Lower leg skin (tissue), 4 donors: ENCODE measurements around the gene GPBP1. TPM values are rescaled to one million over a fixed set of nuclear protein-coding genes. Genes with fewer than 3 reads are reported as not detected.
"Not testable (repeated sequence)": the region's sequence is repeated elsewhere in the genome, so short reads cannot be mapped to it uniquely, and the experiment has no call there.

Source experiments
- DNase-seq, 2 donors: peaks; one replicate each; pipeline ENCODE4 v3.0.0-alpha.2; 2019; ENCODE audit warnings: low spot score in 2 of 2
- H3K4me3 ChIP-seq: fragments of 200-600 bp; sonication (generic); 2 replicates; pipeline ENCODE4 v1.5.1; 2017; ENCODE audit warnings: mild to moderate bottlenecking, low read depth; ENCODE audit not compliant: poor library complexity, severe bottlenecking
- POLR2A ChIP-seq, 2 donors: fragments of 450-650 bp; IDR thresholded peaks; one replicate each; pipeline ENCODE4 v1.6.1; 2016 to 2017; ENCODE audit warnings: antibody characterized with exemption in 2 of 2, mild to moderate bottlenecking in 1 of 2, moderate library complexity in 1 of 2
- WGBS, 2 donors: methylation state at CpG; one replicate each; pipeline ENCODE4 v1.1.5; 2018; 5-methylcytosine and 5-hydroxymethylcytosine counted together
- intact Hi-C: fragments of 100-400 bp; cut with DNase I; formaldehyde crosslinking; loops from one replicate; pipeline ENCODE4 v1.15.0; 2023; ENCODE audit warnings: low total_unique reads
- total RNA-seq, 4 donors: library from RNA; depleted of rRNA; stranded (reverse); fragments of >200 nt; gene quantifications; one replicate each; pipeline ENCODE4 v1.1.0, GENCODE V29; 2016
- TF ChIP-seq, protein P1 (sequence below), 3 donors: fragments of 450-650 bp; IDR thresholded peaks; one replicate each; pipeline ENCODE4 v1.5.1; 2016; ENCODE audit warnings: antibody characterized with exemption in 3 of 3, mild to moderate bottlenecking in 3 of 3, moderate library complexity in 2 of 3

GPBP1 gene
- total RNA-seq, 4 donors from 2014 or later, result 40.1 to 58.6 (median 52.7) TPM

DNA sequence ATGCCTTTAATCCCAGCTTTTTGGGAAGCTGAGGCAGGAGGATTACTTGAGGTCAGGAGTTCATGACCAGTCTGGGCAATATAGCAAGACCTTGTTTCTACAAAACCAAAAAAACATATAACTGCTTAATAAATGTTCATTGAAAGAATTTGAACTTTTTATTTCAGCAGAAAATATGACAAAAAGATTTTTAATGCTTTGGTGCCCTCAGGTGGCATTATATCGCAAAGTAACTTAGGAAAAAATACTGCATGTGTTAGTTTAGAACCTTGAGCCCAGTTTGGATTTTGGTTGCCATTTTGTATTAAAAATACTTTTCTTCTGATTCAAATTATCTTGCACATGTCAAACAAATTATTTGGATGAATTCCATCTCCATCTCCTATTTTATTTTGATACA, 103.2 kb downstream of the GPBP1 start:
- DNase-seq, result no peak
- intact Hi-C loops, result no loop called here
- no peak for TF ChIP-seq POLR2A (IDR thresholded peaks at IDR 0.05)
- TF ChIP-seq, protein P1, sequence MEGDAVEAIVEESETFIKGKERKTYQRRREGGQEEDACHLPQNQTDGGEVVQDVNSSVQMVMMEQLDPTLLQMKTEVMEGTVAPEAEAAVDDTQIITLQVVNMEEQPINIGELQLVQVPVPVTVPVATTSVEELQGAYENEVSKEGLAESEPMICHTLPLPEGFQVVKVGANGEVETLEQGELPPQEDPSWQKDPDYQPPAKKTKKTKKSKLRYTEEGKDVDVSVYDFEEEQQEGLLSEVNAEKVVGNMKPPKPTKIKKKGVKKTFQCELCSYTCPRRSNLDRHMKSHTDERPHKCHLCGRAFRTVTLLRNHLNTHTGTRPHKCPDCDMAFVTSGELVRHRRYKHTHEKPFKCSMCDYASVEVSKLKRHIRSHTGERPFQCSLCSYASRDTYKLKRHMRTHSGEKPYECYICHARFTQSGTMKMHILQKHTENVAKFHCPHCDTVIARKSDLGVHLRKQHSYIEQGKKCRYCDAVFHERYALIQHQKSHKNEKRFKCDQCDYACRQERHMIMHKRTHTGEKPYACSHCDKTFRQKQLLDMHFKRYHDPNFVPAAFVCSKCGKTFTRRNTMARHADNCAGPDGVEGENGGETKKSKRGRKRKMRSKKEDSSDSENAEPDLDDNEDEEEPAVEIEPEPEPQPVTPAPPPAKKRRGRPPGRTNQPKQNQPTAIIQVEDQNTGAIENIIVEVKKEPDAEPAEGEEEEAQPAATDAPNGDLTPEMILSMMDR (IDR thresholded peaks at IDR 0.05), result no peak
- no peak overlapping the region for H3K4me3 ChIP-seq
- 93 to 98% methylated on average over 1 of the region's 1 CpG for WGBS, 2 donors

- DNase-seq, result no peak
- intact Hi-C loops, result no loop called here
- TF ChIP-seq POLR2A (IDR thresholded peaks at IDR 0.05), result no peak
- TF ChIP-seq, protein P1 (IDR thresholded peaks at IDR 0.05), result no peak
- H3K4me3 ChIP-seq, result no peak overlapping the region
- WGBS, 2 donors, result 61 to 67% methylated on average over 2 of the region's 2 CpGs
Observed at GRCh38 chr5:57280853-57281252, 107.0 kb downstream of the GPBP1 start.

DNA sequence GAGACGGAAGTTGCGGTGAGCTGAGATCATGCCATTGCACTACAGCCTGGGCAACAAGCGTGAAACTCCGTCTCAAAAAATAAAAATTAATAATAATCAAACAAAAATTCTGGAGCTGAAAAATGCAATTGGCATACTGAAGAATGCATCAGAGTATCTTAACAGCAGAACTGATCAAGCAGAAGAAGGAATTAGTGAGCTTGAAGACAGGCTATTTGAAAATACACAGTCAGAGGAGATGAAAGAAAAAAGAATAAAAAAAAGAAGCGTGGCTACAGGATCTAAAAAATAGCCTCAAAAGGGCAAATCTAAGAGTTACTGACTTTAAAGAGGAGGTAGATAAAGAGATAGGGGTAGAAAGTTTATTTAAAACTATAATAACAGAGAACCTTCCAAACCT, 111.2 kb downstream of the GPBP1 start:
- intact Hi-C loops, H3K4me3 ChIP-seq, DNase-seq: not testable (repeated sequence)
- 93 to 99% methylated on average over 5 of the region's 5 CpGs for WGBS, 2 donors

- DNase-seq, result no peak
- WGBS, 2 donors, result 91 to 93% methylated on average over 4 of the region's 4 CpGs
- TF ChIP-seq, protein P1 (IDR thresholded peaks at IDR 0.05), result no peak
- TF ChIP-seq POLR2A (IDR thresholded peaks at IDR 0.05), result no peak
- no peak overlapping the region for H3K4me3 ChIP-seq
- intact Hi-C loops, result no loop called here
Observed at GRCh38 chr5:57291894-57292293, 118.0 kb downstream of the GPBP1 start.

DNA sequence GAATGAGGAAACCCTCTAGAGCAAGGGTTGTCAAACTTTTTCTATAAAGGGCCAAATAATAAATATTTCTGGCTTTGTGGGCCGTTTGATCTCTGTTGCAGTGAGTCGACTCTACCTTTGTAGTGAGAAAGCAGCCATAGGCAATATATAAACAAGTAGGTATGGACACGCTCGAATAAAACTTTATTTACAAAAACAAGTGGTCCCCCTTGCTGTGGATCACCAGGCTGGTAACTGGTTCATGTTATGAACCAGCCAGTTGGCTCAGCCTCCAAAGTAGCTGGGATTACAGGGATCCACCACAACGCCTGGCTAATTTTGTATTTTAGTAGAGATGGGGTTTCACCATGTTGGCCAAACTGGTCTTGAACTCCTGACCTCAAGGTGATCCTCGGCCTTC, 118.5 kb downstream of the GPBP1 start:
- WGBS, 2 donors, result 87 to 92% methylated on average over 6 of the region's 6 CpGs
- intact Hi-C loops, result no loop called here
- TF ChIP-seq, protein P1 (IDR thresholded peaks at IDR 0.05), result no peak
- no peak for TF ChIP-seq POLR2A (IDR thresholded peaks at IDR 0.05)
- peak in 1 of 2 donors; percentile 9 for DNase-seq
- H3K4me3 ChIP-seq, result no peak overlapping the region

- intact Hi-C loops, result loop anchor here (5.0 kb wide), 1 partner anchor 1164 kb away; the partner anchor contains the start of gene PLK2
- WGBS, 2 donors, result 15 to 18% methylated on average over 6 of the region's 6 CpGs
- peak; percentile 83 to 93 for DNase-seq
- no peak for TF ChIP-seq POLR2A (IDR thresholded peaks at IDR 0.05)
- TF ChIP-seq, protein P1 (IDR thresholded peaks at IDR 0.05), result no peak
- H3K4me3 ChIP-seq, result no peak overlapping the region
Observed at GRCh38 chr5:57298295-57298984, 124.6 kb downstream of the GPBP1 start.
